HepG2 (cell line): ENCODE data around the gene IL1RAPL1. TPM values are rescaled to one million over a fixed set of nuclear protein-coding genes. Genes with fewer than 3 reads are reported as not detected.

Experiments used
- ATAC-seq: fragments of 200-7000 bp; cut with Tn5 transposase; 3 replicates; pipeline ENCODE4 v1.9.1; 2020; ENCODE audit warnings: mild to moderate bottlenecking, moderate library complexity
- BruUV-seq: library from RNA; stranded (reverse); fragments of 400-500 nt; replicated peaks from 2 replicates; lab custom pipeline; 2021; lab: Mats Ljungman, UMichigan
- CTCF ChIA-PET: fragments of 300-600 bp; formaldehyde crosslinking; extraction: SDS; loops from one replicate; lab custom pipeline; 2021; ENCODE audit warnings: low total read pairs, inconsistent platforms, low intra/inter-chr PET ratio; lab: Yijun Ruan, JAX
- POLR2A ChIA-PET: fragments of 350-600 bp; sonication (Branson Sonifier 250); formaldehyde crosslinking; loops from one replicate; lab custom pipeline; 2020; ENCODE audit warnings: antibody characterized with exemption, inconsistent platforms; lab: Yijun Ruan, JAX
- DNase-seq: peaks from one replicate; pipeline ENCODE4 v3.0.0-alpha.2; 2015; ENCODE audit warnings: low spot score
- FAIRE-seq: peaks from 3 replicates; lab custom pipeline; 2011; peaks lifted over from hg19 to GRCh38; lab: Jason Lieb, UNC
- H2AFZ ChIP-seq: one replicate; pipeline ENCODE4 v1.6.1; 2011; ENCODE audit warnings: low read length, inconsistent platforms
- H3K27ac ChIP-seq: fragments of 300-600 bp; 3 replicates; pipeline ENCODE4 v1.8.0; 2011; ENCODE audit warnings: mixed run types, mild to moderate bottlenecking, mixed read lengths, low read length, inconsistent platforms; ENCODE audit not compliant: insufficient read depth; ENCODE audit errors: extremely low read length
- H3K27me3 ChIP-seq, 2 experiments: fragments of 200-600 bp in 1 of 2; 2 replicates in 1 of 2; 3 replicates in 1 of 2; pipeline versions ENCODE4 v1.6.0 to v1.8.0; 2011; ENCODE audit warnings: low read length in 2 of 2, mild to moderate bottlenecking in 2 of 2, moderate library complexity in 2 of 2, inconsistent platforms in 1 of 2; ENCODE audit not compliant: insufficient read depth in 2 of 2, control insufficient read depth in 1 of 2
- H3K36me3 ChIP-seq, 2 experiments: fragments of 200-600 bp in 1 of 2; replicated peaks in 1 of 2; 2 replicates in 1 of 2; 3 replicates in 1 of 2; pipeline versions ENCODE4 v1.5.1 to v1.8.0; 2011; ENCODE audit warnings: low read length in 2 of 2, inconsistent platforms in 1 of 2; ENCODE audit not compliant: insufficient read depth in 2 of 2, control insufficient read depth in 1 of 2
- H3K4me1 ChIP-seq: 2 replicates; pipeline ENCODE4 v1.5.1; 2012; ENCODE audit warnings: low read length, inconsistent platforms; ENCODE audit not compliant: insufficient read depth
- H3K4me2 ChIP-seq: 2 replicates; pipeline ENCODE4 v1.6.0; 2011; ENCODE audit warnings: low read depth, low read length, inconsistent platforms
- H3K4me3 ChIP-seq, 3 experiments: fragments of 200-600 bp in 1 of 3; sonication (generic), shearing (Covaris generic) in 1 of 3; replicated peaks in 1 of 3; 2 replicates each; pipeline ENCODE4 v1.5.1; 2011 to 2016; ENCODE audit warnings: low read length in 3 of 3, inconsistent platforms in 2 of 3, low read depth in 2 of 3, mild to moderate bottlenecking in 2 of 3, control low read depth in 1 of 3, mixed read lengths in 1 of 3; ENCODE audit not compliant: insufficient read depth in 1 of 3
- H3K79me2 ChIP-seq: one replicate; pipeline ENCODE4 v1.6.1; 2011; ENCODE audit warnings: low read length, inconsistent platforms; ENCODE audit not compliant: insufficient read depth
- H3K9ac ChIP-seq: 2 replicates; pipeline ENCODE4 v1.6.0; 2011; ENCODE audit warnings: mild to moderate bottlenecking, low read depth, low read length, inconsistent platforms; ENCODE audit not compliant: insufficient read depth
- H3K9me3 ChIP-seq: 2 replicates; pipeline ENCODE4 v1.5.1; 2012; ENCODE audit warnings: mild to moderate bottlenecking, low read length
- H4K20me1 ChIP-seq: 2 replicates; pipeline ENCODE4 v1.6.0; 2011; ENCODE audit warnings: inconsistent platforms, mild to moderate bottlenecking, low read length, moderate library complexity; ENCODE audit not compliant: insufficient read depth
- CERS6 ChIP-seq: sonication (generic); formaldehyde crosslinking; IDR thresholded peaks from 2 replicates; pipeline ENCODE4 v1.5.0; 2020; ENCODE audit warnings: missing genetic modification reagents
- DPF2 ChIP-seq: sonication (generic); formaldehyde crosslinking; IDR thresholded peaks from 2 replicates; pipeline ENCODE4 v1.4.0; 2020; ENCODE audit warnings: mild to moderate bottlenecking, low read depth, missing genetic modification reagents, borderline replicate concordance
- HNF4G ChIP-seq, 2 experiments: sonication (generic) in 1 of 2; formaldehyde crosslinking in 1 of 2; IDR thresholded peaks; 2 replicates each; pipeline versions ENCODE4 v1.4.0 to v1.6.1; 2011 to 2020; ENCODE audit warnings: borderline replicate concordance in 2 of 2, low read depth in 2 of 2, mild to moderate bottlenecking in 2 of 2, low read length in 1 of 2, missing genetic modification reagents in 1 of 2, moderate library complexity in 1 of 2
- MNT ChIP-seq: fragments of 450-650 bp; IDR thresholded peaks from 2 replicates; pipeline ENCODE4 v1.6.1; 2016
- RFXAP ChIP-seq: sonication (generic); formaldehyde crosslinking; IDR thresholded peaks from 2 replicates; pipeline ENCODE4 v1.4.0; 2020; ENCODE audit warnings: missing genetic modification reagents, borderline replicate concordance
- TFE3 ChIP-seq: IDR thresholded peaks from 2 replicates; pipeline ENCODE4 v1.6.1; 2016
- ZC3H4 ChIP-seq: sonication (generic); formaldehyde crosslinking; IDR thresholded peaks from 2 replicates; pipeline ENCODE4 v1.4.0; 2020; ENCODE audit warnings: missing genetic modification reagents, borderline replicate concordance
- ZNF136 ChIP-seq: sonication (generic); formaldehyde crosslinking; IDR thresholded peaks from 2 replicates; pipeline ENCODE4 v1.8.1; 2022; ENCODE audit warnings: low read depth, mild to moderate bottlenecking, moderate library complexity, missing genetic modification reagents
- ZNF235 ChIP-seq: sonication (generic); formaldehyde crosslinking; IDR thresholded peaks from 2 replicates; pipeline ENCODE4 v1.8.1; 2023; ENCODE audit warnings: mild to moderate bottlenecking, missing genetic modification reagents, borderline replicate concordance
- ZNF251 ChIP-seq: sonication (generic); formaldehyde crosslinking; IDR thresholded peaks from 2 replicates; pipeline ENCODE4 v1.9.0; 2021; ENCODE audit warnings: mild to moderate bottlenecking, missing genetic modification reagents
- ZNF546 ChIP-seq: sonication (generic); formaldehyde crosslinking; conservative IDR thresholded peaks from 2 replicates; pipeline ENCODE4 v1.8.1; 2023; ENCODE audit warnings: mild to moderate bottlenecking, missing genetic modification reagents
- WGBS: methylation state at CpG from one replicate; pipeline ENCODE4 v1.1.6; 2017; ENCODE audit warnings: low lambda C conversion rate; 5-methylcytosine and 5-hydroxymethylcytosine counted together
- in situ Hi-C: cut with HindIII; loops from 2 replicates; pipeline ENCODE4 v1.10.0; 2017; ENCODE audit warnings: low pct_unique_long_range_greater_than_20kb; ENCODE audit not compliant: extremely low pct_ligation_motif_present
- intact Hi-C: fragments of 100-400 bp; cut with micrococcal nuclease; formaldehyde crosslinking; loops from one replicate; pipeline ENCODE4 v1.10.0; 2022; ENCODE audit not compliant: unreplicated experiment
- polyA plus RNA-seq, 8 experiments: library from polyadenylated mRNA; depleted of rRNA in 3 of 8; stranded (reverse) in 7 of 8; unstranded in 1 of 8; fragments of >200 nt; fragmentation: Illumina TruSeq in 4 of 8; extraction: Trizol in 4 of 8; gene quantifications; 2 replicates each; pipeline versions ENCODE4 v1.2.1 to v1.2.3, GENCODE V29; 2011 to 2016; ENCODE audit warnings: low read depth in 4 of 8, missing spikeins in 1 of 8, mixed read lengths in 1 of 8; ENCODE audit not compliant: insufficient read depth in 1 of 8
- total RNA-seq, 5 experiments: library from RNA; depleted of rRNA; stranded (reverse); fragments of >200 nt; fragmentation: Illumina TruSeq; extraction: Trizol; gene quantifications; 2 replicates each; pipeline ENCODE4 v1.2.3, GENCODE V29; 2016; ENCODE audit warnings: low read depth in 1 of 5

IL1RAPL1 gene
- total and polyA plus RNA-seq, 2 of the 13 experiments (the other 11 are each of a cell fraction or from before 2014, with no cell fraction given), result 0.04 TPM; not detected in 1

- H3K79me2 ChIP-seq, result no peaks in the 10 kb centered on the region
- no peak overlapping the region for H3K4me3 ChIP-seq
- ATAC-seq (no peak), FAIRE-seq (no peak)
- H3K27ac ChIP-seq, result no peak overlapping the region
- CTCF ChIA-PET, result no interaction called here
- in situ Hi-C loops, result no loop called here
- POLR2A ChIA-PET, result no interaction called here
- H4K20me1 ChIP-seq, result no peaks in the 10 kb centered on the region
- TF ChIP-seq ZNF251 (CRISPR knock-in tag) (no peak), ZNF546 (CRISPR knock-in tag) (no peak), HNF4G (IDR thresholded peaks at IDR 0.05; ENCODE audit: borderline replicate concordance, low read depth, low read length) (no peak), HNF4G (CRISPR knock-in tag; IDR thresholded peaks at IDR 0.05; ENCODE audit: borderline replicate concordance, low read depth) (no peak), DPF2 (CRISPR knock-in tag) (no peak), ZNF235 (CRISPR knock-in tag) (no peak), TFE3 (CRISPR knock-in tag) (no peak), CERS6 (CRISPR knock-in tag) (no peak), RFXAP (no peak), ZNF136 (CRISPR knock-in tag) (no peak), MNT (no peak), ZC3H4 (no peak)
- TF ChIP-seq, all 625 proteins: peak for 0
- no peak overlapping the region for H3K9ac ChIP-seq
- H3K36me3 ChIP-seq, result no peaks in the 10 kb centered on the region
- no peak overlapping the region for H2AFZ ChIP-seq
- WGBS, result 0% methylated on average over 4 of the region's 4 CpGs
- no TSS peak for BruUV-seq
- DNase-seq, result no peak
- intact Hi-C loops, result no loop called here
- no peak overlapping the region for H3K4me2 ChIP-seq
- H3K4me1 ChIP-seq, result no peaks in the 10 kb centered on the region
- H3K9me3 ChIP-seq, result no peaks in the 10 kb centered on the region
- no peaks in the 10 kb centered on the region for H3K27me3 ChIP-seq
Measured at GRCh38 chrX:29531336-29531735, 944.1 kb downstream of the IL1RAPL1 start.
